Fibroblast of skin of scalp (primary cell): ENCODE results near the gene TBC1D22B.
"Not testable (repeated sequence)": the region's sequence is repeated elsewhere in the genome, so short reads cannot be mapped to it uniquely, and the experiment has no call there.

ENCODE experiments used
- DNase-seq: peaks from one replicate; pipeline ENCODE4 v3.0.0-alpha.2; 2013

Gene TBC1D22B

GRCh38 chr6:37303891-37304503 is 46.4 kb downstream of the TBC1D22B start:
- peak; percentile 57 for DNase-seq

- no peak for DNase-seq
These were observed 47.2 kb downstream of the TBC1D22B start for GRCh38 chr6:37304766-37305165.

GRCh38 chr6:37305841-37306425 is 48.4 kb downstream of the TBC1D22B start:
- no peak for DNase-seq

- DNase-seq, result no peak
These were observed 49.2 kb downstream of the TBC1D22B start for GRCh38 chr6:37306624-37307222.

- DNase-seq, result not testable (repeated sequence)
These were observed 49.9 kb downstream of the TBC1D22B start for GRCh38 chr6:37307484-37307883.

- no peak for DNase-seq
These were observed 50.7 kb downstream of the TBC1D22B start for GRCh38 chr6:37308069-37308815.

GRCh38 chr6:37309046-37309445 is 51.5 kb downstream of the TBC1D22B start:
- DNase-seq, result no peak

- no peak for DNase-seq
These were observed 52.1 kb downstream of the TBC1D22B start for GRCh38 chr6:37309692-37310091.

GRCh38 chr6:37310966-37311365 is 53.4 kb downstream of the TBC1D22B start:
- no peak for DNase-seq

GRCh38 chr6:37311741-37312473 is 54.3 kb downstream of the TBC1D22B start:
- peak; percentile 45 for DNase-seq

GRCh38 chr6:37313723-37314486 is 56.3 kb downstream of the TBC1D22B start:
- no peak for DNase-seq

- peak; percentile 34 for DNase-seq
These were observed 57.0 kb downstream of the TBC1D22B start for GRCh38 chr6:37314487-37315156.

- DNase-seq, result no peak
These were observed 57.6 kb downstream of the TBC1D22B start for GRCh38 chr6:37315157-37315515.

- no peak for DNase-seq
These were observed 58.5 kb downstream of the TBC1D22B start for GRCh38 chr6:37316071-37316470.

GRCh38 chr6:37317312-37318038 is 59.9 kb downstream of the TBC1D22B start:
- DNase-seq, result no peak

GRCh38 chr6:37319156-37319555 is 61.6 kb downstream of the TBC1D22B start:
- peak; percentile 12 for DNase-seq

GRCh38 chr6:37319856-37320480 is 62.4 kb downstream of the TBC1D22B start:
- DNase-seq, result no peak

- no peak for DNase-seq
These were observed 63.1 kb downstream of the TBC1D22B start for GRCh38 chr6:37320646-37321045.

GRCh38 chr6:37321101-37321500 is 63.5 kb downstream of the TBC1D22B start:
- DNase-seq, result no peak
